IMR-90 (cell line): ENCODE data around the gene MPRIP. TPM values are rescaled to one million over a fixed set of nuclear protein-coding genes. Genes with fewer than 3 reads are reported as not detected.

Experiments
- ATAC-seq: fragments of 200-7000 bp; cut with Tn5 transposase; 2 replicates; pipeline ENCODE4 v1.9.1; 2020; ENCODE audit warnings: low read depth, mild to moderate bottlenecking, moderate library complexity
- BruUV-seq: library from RNA; stranded (reverse); fragments of 400-500 nt; replicated peaks from 2 replicates; lab custom pipeline; 2021; lab: Mats Ljungman, UMichigan
- CTCF ChIA-PET: fragments of 300-600 bp; formaldehyde crosslinking; extraction: SDS; loops from one replicate; lab custom pipeline; 2021; ENCODE audit warnings: antibody characterized with exemption; lab: Yijun Ruan, JAX
- POLR2A ChIA-PET: fragments of 300-600 bp; sonication (Branson Sonifier 250); formaldehyde crosslinking; loops from one replicate; lab custom pipeline; 2022; ENCODE audit warnings: antibody characterized with exemption; ENCODE audit not compliant: unreplicated experiment; lab: Charles Lee
- DNase-seq: peaks from one replicate; pipeline ENCODE4 v3.0.0; 2013
- H2AFZ ChIP-seq: replicated peaks from 2 replicates; pipeline ENCODE3; 2013; ENCODE audit warnings: low read length, mild to moderate bottlenecking; ENCODE audit not compliant: poor library complexity
- H2AK5ac ChIP-seq: 2 replicates; pipeline ENCODE4 v1.6.1; 2013; ENCODE audit warnings: low read depth, low read length, inconsistent platforms
- H2AK9ac ChIP-seq: replicated peaks from 2 replicates; pipeline ENCODE3; 2013; ENCODE audit warnings: mild to moderate bottlenecking, low read depth, low read length, moderate library complexity; ENCODE audit not compliant: poor library complexity
- H2BK120ac ChIP-seq: 2 replicates; pipeline ENCODE4 v1.6.1; 2013; ENCODE audit warnings: low read depth, low read length, inconsistent platforms
- H2BK15ac ChIP-seq: 3 replicates; pipeline ENCODE4 v1.6.1; 2013; ENCODE audit warnings: low read depth, low read length, inconsistent platforms
- H2BK20ac ChIP-seq: 2 replicates; pipeline ENCODE4 v1.6.1; 2013; ENCODE audit warnings: low read depth, mild to moderate bottlenecking, inconsistent platforms, low read length, moderate library complexity
- H2BK5ac ChIP-seq: 2 replicates; pipeline ENCODE4 v1.6.1; 2013; ENCODE audit warnings: mild to moderate bottlenecking, low read depth, low read length, inconsistent platforms; ENCODE audit not compliant: poor library complexity, severe bottlenecking
- H3K14ac ChIP-seq: replicated peaks from 2 replicates; pipeline ENCODE4 v1.6.1; 2013; ENCODE audit warnings: low read depth, low read length, inconsistent platforms
- H3K18ac ChIP-seq: 2 replicates; pipeline ENCODE4 v1.6.1; 2013; ENCODE audit warnings: low read depth, low read length, control low read depth
- H3K23ac ChIP-seq: 2 replicates; pipeline ENCODE4 v1.6.1; 2013; ENCODE audit warnings: low read depth, low read length, inconsistent platforms
- H3K27ac ChIP-seq: 2 replicates; pipeline ENCODE4 v1.5.1; 2013; ENCODE audit warnings: mild to moderate bottlenecking, control low read depth, low read length; ENCODE audit not compliant: insufficient read depth
- H3K27me3 ChIP-seq: 2 replicates; pipeline ENCODE4 v1.6.1; 2013; ENCODE audit warnings: low read length; ENCODE audit not compliant: control insufficient read depth, insufficient read depth
- H3K36me3 ChIP-seq: 2 replicates; pipeline ENCODE4 v1.6.1; 2013; ENCODE audit warnings: low read length, mixed read lengths; ENCODE audit not compliant: control insufficient read depth, insufficient read depth
- H3K4ac ChIP-seq: 2 replicates; pipeline ENCODE4 v1.6.1; 2013; ENCODE audit warnings: low read depth, low read length, inconsistent platforms
- H3K4me1 ChIP-seq: 2 replicates; pipeline ENCODE4 v1.6.1; 2013; ENCODE audit warnings: low read length, mixed read lengths; ENCODE audit not compliant: control insufficient read depth, insufficient read depth
- H3K4me2 ChIP-seq: 2 replicates; pipeline ENCODE4 v1.6.1; 2013; ENCODE audit warnings: low read depth, mild to moderate bottlenecking, control low read depth, low read length, moderate library complexity
- H3K4me3 ChIP-seq: 2 replicates; pipeline ENCODE4 v1.5.1; 2013; ENCODE audit warnings: low read depth, mild to moderate bottlenecking, control low read depth, low read length, moderate library complexity; ENCODE audit not compliant: insufficient read depth
- H3K56ac ChIP-seq: 2 replicates; pipeline ENCODE4 v1.6.1; 2013; ENCODE audit warnings: low read length, inconsistent platforms; ENCODE audit not compliant: insufficient read depth; ENCODE audit errors: extremely low read depth
- H3K79me1 ChIP-seq, 2 experiments: 2 replicates each; pipeline ENCODE4 v1.6.1; 2013; ENCODE audit warnings: low read length in 2 of 2, inconsistent platforms in 1 of 2, low read depth in 1 of 2
- H3K9ac ChIP-seq: 2 replicates; pipeline ENCODE4 v1.6.1; 2013; ENCODE audit warnings: low read depth, low read length, control low read depth
- H3K9me1 ChIP-seq: 2 replicates; pipeline ENCODE4 v1.6.1; 2013; ENCODE audit warnings: low read length, inconsistent platforms; ENCODE audit not compliant: insufficient read depth
- H3K9me3 ChIP-seq: 2 replicates; pipeline ENCODE4 v1.6.1; 2013; ENCODE audit warnings: low read length; ENCODE audit not compliant: control insufficient read depth, insufficient read depth
- H4K20me1 ChIP-seq: 2 replicates; pipeline ENCODE4 v1.6.1; 2013; ENCODE audit warnings: low read length, inconsistent platforms; ENCODE audit not compliant: insufficient read depth
- H4K5ac ChIP-seq: 2 replicates; pipeline ENCODE4 v1.6.1; 2013; ENCODE audit warnings: mild to moderate bottlenecking, low read depth, low read length, control low read depth
- H4K8ac ChIP-seq, 2 experiments: 2 replicates each; pipeline ENCODE4 v1.6.1; 2013; ENCODE audit warnings: low read depth in 2 of 2, low read length in 2 of 2, control low read depth in 1 of 2, inconsistent platforms in 1 of 2
- H4K91ac ChIP-seq: 2 replicates; pipeline ENCODE4 v1.6.1; 2013; ENCODE audit warnings: low read depth, low read length, inconsistent platforms; ENCODE audit not compliant: insufficient read depth
- BHLHE40 ChIP-seq: fragments of 150-350 bp; IDR thresholded peaks from 2 replicates; pipeline ENCODE4 v1.6.1; 2016; ENCODE audit warnings: mild to moderate bottlenecking, low read depth, low read length
- CEBPB ChIP-seq: IDR thresholded peaks from 2 replicates; pipeline ENCODE4 v1.6.1; 2012; ENCODE audit warnings: low read depth, low read length, improper control_type of control experiment
- CHD1 ChIP-seq: IDR thresholded peaks from 2 replicates; pipeline ENCODE4 v1.6.1; 2012; ENCODE audit warnings: low read depth, low read length, improper control_type of control experiment
- CTCF ChIP-seq: conservative IDR thresholded peaks from 2 replicates; pipeline ENCODE4 v1.5.1; 2012; ENCODE audit warnings: mild to moderate bottlenecking, low read depth, low read length, improper control_type of control experiment
- ELK1 ChIP-seq: fragments of 150-350 bp; IDR thresholded peaks from 2 replicates; pipeline ENCODE4 v1.6.1; 2016; ENCODE audit warnings: low read depth, mild to moderate bottlenecking, low read length, moderate library complexity, borderline replicate concordance
- FOS ChIP-seq: fragments of 150-350 bp; IDR thresholded peaks from 2 replicates; pipeline ENCODE4 v1.6.1; 2016; ENCODE audit warnings: low read depth, low read length
- MAZ ChIP-seq: IDR thresholded peaks from 2 replicates; pipeline ENCODE4 v1.6.1; 2012; ENCODE audit warnings: low read depth, mild to moderate bottlenecking, low read length, improper control_type of control experiment, moderate library complexity, borderline replicate concordance
- MXI1 ChIP-seq: IDR thresholded peaks from 2 replicates; pipeline ENCODE4 v1.6.1; 2012; ENCODE audit warnings: low read depth, mild to moderate bottlenecking, low read length, moderate library complexity, borderline replicate concordance
- NFE2L2 ChIP-seq: fragments of 150-350 bp; IDR thresholded peaks from 2 replicates; pipeline ENCODE4 v1.6.1; 2016; ENCODE audit warnings: low read depth, mild to moderate bottlenecking, low read length
- POLR2A ChIP-seq: IDR thresholded peaks from 2 replicates; pipeline ENCODE4 v1.6.1; 2012; ENCODE audit warnings: mild to moderate bottlenecking, low read depth, low read length
- RAD21 ChIP-seq: IDR thresholded peaks from 2 replicates; pipeline ENCODE4 v1.6.1; 2012; ENCODE audit warnings: low read length, improper control_type of control experiment
- RCOR1 ChIP-seq: IDR thresholded peaks from 2 replicates; pipeline ENCODE4 v1.6.1; 2012; ENCODE audit warnings: mild to moderate bottlenecking, low read length, improper control_type of control experiment; ENCODE audit not compliant: insufficient replicate concordance
- RFX5 ChIP-seq: IDR thresholded peaks from 2 replicates; pipeline ENCODE4 v1.8.0; 2012; ENCODE audit warnings: low read depth, mild to moderate bottlenecking, low read length, moderate library complexity
- SMC3 ChIP-seq: fragments of 150-350 bp; IDR thresholded peaks from 2 replicates; pipeline ENCODE4 v1.6.1; 2016; ENCODE audit warnings: low read depth, mild to moderate bottlenecking, antibody characterized with exemption, low read length, moderate library complexity
- WGBS, 2 experiments: methylation state at CpG; one replicate each; pipeline versions ENCODE4 v1.1.5 to v1.1.7; 2013; ENCODE audit warnings: missing lambda C conversion rate in 2 of 2; ENCODE audit not compliant: insufficient read length in 1 of 2; ENCODE audit errors: extremely low coverage in 2 of 2; 5-methylcytosine and 5-hydroxymethylcytosine counted together
- dilution Hi-C: fragments of 300-500 bp; cut with HindIII; formaldehyde crosslinking; loops from one replicate; pipeline ENCODE4 v1.14.3; 2018; ENCODE audit warnings: low sequenced_read_pairs; ENCODE audit not compliant: unreplicated experiment
- in situ Hi-C: fragments of 300-500 bp; cut with MboI; formaldehyde crosslinking; loops from 3 replicates; pipeline ENCODE4 v1.14.3; 2019; ENCODE audit warnings: low sequenced_read_pairs, inconsistent platforms, mixed read lengths
- intact Hi-C: fragments of 100-400 bp; cut with micrococcal nuclease; formaldehyde crosslinking; loops from 2 replicates; pipeline ENCODE4 v1.10.0; 2022
- polyA plus RNA-seq, 3 experiments: library from polyadenylated mRNA; depleted of rRNA; stranded (reverse); fragments of >200 nt; gene quantifications; 2 replicates each; pipeline ENCODE4 v1.2.3, GENCODE V29; 2012; ENCODE audit warnings: low replicate concordance in 1 of 3
- total RNA-seq: library from RNA; depleted of rRNA; stranded (reverse); fragments of >200 nt; gene quantifications from 2 replicates; pipeline ENCODE4 v1.2.3, GENCODE V29; 2012

The MPRIP gene
- total and polyA plus RNA-seq, 2 of the 4 experiments (the other 2 are of a cell fraction): 111 to 149 TPM

GRCh38 chr17:17153709-17154108, 111.5 kb downstream of the MPRIP start:
- in situ Hi-C loops: no loop called here
- TF ChIP-seq SMC3 (no peak), MXI1 (no peak), BHLHE40 (no peak), RCOR1 (no peak), MAZ (no peak), CEBPB (no peak), CTCF (no peak), RAD21 (no peak), RFX5 (no peak), FOS (no peak), NFE2L2 (no peak), ELK1 (no peak), POLR2A (no peak), CHD1 (no peak)
- Histone ChIP-seq H2AK9ac (peak overlapping the region; percentile 16), H3K23ac (no peak overlapping the region), H2BK120ac (no peak overlapping the region), H2BK20ac (no peak overlapping the region), H3K18ac (no peak overlapping the region), H2BK5ac (no peak overlapping the region), H2BK15ac (no peak overlapping the region), H3K36me3 (peaks cover 62% of the 10 kb centered on the region), H3K9me3 (no peaks in the 10 kb centered on the region), H3K79me1 (peaks cover 32 to 74% of the 10 kb centered on the region in 2 experiments), H4K8ac (no peak overlapping the region), H2AK5ac (no peak overlapping the region), H3K9ac (no peak overlapping the region), H3K4me3 (no peak overlapping the region), H4K91ac (no peak overlapping the region), H4K20me1 (peaks cover 36% of the 10 kb centered on the region), H3K56ac (no peak overlapping the region), H3K4me1 (peaks cover 29% of the 10 kb centered on the region), H3K14ac (no peak overlapping the region), H3K9me1 (peaks cover 38% of the 10 kb centered on the region), H3K27ac (no peak overlapping the region), H3K4ac (no peak overlapping the region), H3K27me3 (no peaks in the 10 kb centered on the region), H3K4me2 (no peak overlapping the region), H2AFZ (no peak overlapping the region), H4K5ac (no peak overlapping the region)
- no peak for ATAC-seq
- BruUV-seq: no TSS peak
- intact Hi-C loops: loop anchor here (5.0 kb wide), 1 partner anchor 111 kb away; the partner anchor contains the start of gene MPRIP
- ChIA-PET POLR2A (no interaction called here), CTCF (interaction anchor here (1.8 kb wide), 1 partner anchor 12 kb away, joined by 5 read pairs; no protein-coding TSS in a partner anchor)
- DNase-seq: no peak
- WGBS, 2 experiments: 100% methylated on average over 1 of the region's 7 CpGs; no CpG with 5 or more reads in 1 of the 2 experiments
- dilution Hi-C loops: no loop called here
